Left lobe of liver (tissue), 2 donors: Measurements from ENCODE around the gene NLRP14. TPM values are rescaled to one million over a fixed set of nuclear protein-coding genes. Genes with fewer than 3 reads are reported as not detected.
A peak's percentile ranks its signal among the peaks of the same experiment; 100 is the strongest.

Experiments
- ATAC-seq: fragments of 200-7000 bp; cut with Tn5 transposase; one replicate; pipeline ENCODE4 v1.9.1; 2020; ENCODE audit warnings: mild to moderate bottlenecking, moderate library complexity
- DNase-seq: peaks from one replicate; pipeline ENCODE4 v3.0.0-alpha.2; 2020; ENCODE audit warnings: low spot score
- total RNA-seq: library from RNA; stranded (reverse); gene quantifications from one replicate; pipeline ENCODE4 v1.2.1, GENCODE V29; 2021
- donor health status: DM: no; HTN: no; CAD: no; lungs with moderate emphysema.
- donor health status: DM: no; HTN: yes; CAD: no.

The NLRP14 gene
- total RNA-seq, 1 donor from 2014 or later: 0.10 TPM

- ATAC-seq (no peak), DNase-seq (no peak)
Measured at GRCh38 chr11:7046474-7047175, 26.3 kb downstream of the NLRP14 start.

- DNase-seq: no peak
- ATAC-seq: no peak
Measured at GRCh38 chr11:7050191-7050590, 29.9 kb downstream of the NLRP14 start.

GRCh38 chr11:7056828-7057513 lies 36.7 kb downstream of the NLRP14 start:
- ATAC-seq (no peak), DNase-seq (no peak)

GRCh38 chr11:7057641-7058040 lies 37.4 kb downstream of the NLRP14 start:
- DNase-seq: no peak
- ATAC-seq: no peak

GRCh38 chr11:7060868-7061267 lies 40.6 kb downstream of the NLRP14 start:
- no peak for ATAC-seq
- no peak for DNase-seq

- no peak for DNase-seq
- no peak for ATAC-seq
Measured at GRCh38 chr11:7062534-7062933, 42.3 kb downstream of the NLRP14 start.

- ATAC-seq: no peak
- DNase-seq: no peak
Measured at GRCh38 chr11:7072401-7073028, 52.2 kb downstream of the NLRP14 start.

- no peak for ATAC-seq
- no peak for DNase-seq
Measured at GRCh38 chr11:7077101-7077500, 56.8 kb downstream of the NLRP14 start.

- ATAC-seq (no peak), DNase-seq (no peak)
Measured at GRCh38 chr11:7079545-7080135, 59.4 kb downstream of the NLRP14 start.

GRCh38 chr11:7080900-7081299 lies 60.6 kb downstream of the NLRP14 start:
- ATAC-seq: no peak
- no peak for DNase-seq

GRCh38 chr11:7081441-7081840 lies 61.2 kb downstream of the NLRP14 start:
- ATAC-seq (no peak), DNase-seq (no peak)

GRCh38 chr11:7088921-7089320 lies 68.6 kb downstream of the NLRP14 start, which contains the start of gene RBMXL2:
TSS of gene RBMXL2 (plus strand) at chr11:7088998. CDS start at chr11:7089121, 123 bp downstream.
- ATAC-seq: no peak
- no peak for DNase-seq

- DNase-seq: no peak
- ATAC-seq: no peak
Measured at GRCh38 chr11:7089328-7090251, 69.3 kb downstream of the NLRP14 start.

GRCh38 chr11:7098235-7098832 lies 78.1 kb downstream of the NLRP14 start:
- ATAC-seq (peak; percentile 94), DNase-seq (no peak)

- ATAC-seq (no peak), DNase-seq (no peak)
Measured at GRCh38 chr11:7115780-7116179, 95.5 kb downstream of the NLRP14 start.

- ATAC-seq (no peak), DNase-seq (no peak)
Measured at GRCh38 chr11:7116370-7116769, 96.1 kb downstream of the NLRP14 start.
